Upper lobe of right lung (tissue), 1 donor: ENCODE results near the gene CSRP1. TPM values are rescaled to one million over a fixed set of nuclear protein-coding genes. Genes with fewer than 3 reads are reported as not detected.
A peak's percentile ranks its signal among the peaks of the same experiment; 100 is the strongest.

Experiments
- ATAC-seq: fragments of 200-7000 bp; cut with Tn5 transposase; one replicate; pipeline ENCODE4 v1.9.1; 2020; ENCODE audit warnings: mild to moderate bottlenecking, moderate library complexity
- DNase-seq: peaks from one replicate; pipeline ENCODE4 v3.0.0-alpha.2; 2020
- H3K27ac ChIP-seq: fragments of 200-600 bp; one replicate; pipeline ENCODE4 v1.8.0; 2022
- H3K27me3 ChIP-seq: fragments of 200-600 bp; one replicate; pipeline ENCODE4 v1.8.0; 2022; ENCODE audit warnings: mild to moderate bottlenecking
- H3K36me3 ChIP-seq: fragments of 200-600 bp; one replicate; pipeline ENCODE4 v1.8.0; 2022
- H3K4me1 ChIP-seq: fragments of 200-600 bp; one replicate; pipeline ENCODE4 v1.8.0; 2022
- H3K4me3 ChIP-seq: fragments of 200-600 bp; one replicate; pipeline ENCODE4 v1.8.0; 2022; ENCODE audit warnings: mild to moderate bottlenecking
- H3K9me3 ChIP-seq: fragments of 200-600 bp; one replicate; pipeline ENCODE4 v1.8.0; 2022
- intact Hi-C: fragments of 100-400 bp; cut with DNase I; formaldehyde crosslinking; loops from one replicate; pipeline ENCODE4 v1.11.0; 2022
- total RNA-seq: library from RNA; stranded (reverse); fragmentation: NEBNext Ultra II Directional; extraction: Animal tissue kit (Norgen Biotek cat#: 25700); gene quantifications from one replicate; pipeline ENCODE4 v1.2.1, GENCODE V29; 2021
- TF ChIP-seq, protein P1 (sequence below): fragments of 200-600 bp; IDR thresholded peaks from one replicate; pipeline ENCODE4 v1.8.0; 2022; ENCODE audit warnings: antibody characterized with exemption
- donor health status: DM: no; HTN: yes; CAD: no; lungs with severe emphysema.

Gene CSRP1
- total RNA-seq, 1 donor from 2014 or later = 280 TPM

DNA sequence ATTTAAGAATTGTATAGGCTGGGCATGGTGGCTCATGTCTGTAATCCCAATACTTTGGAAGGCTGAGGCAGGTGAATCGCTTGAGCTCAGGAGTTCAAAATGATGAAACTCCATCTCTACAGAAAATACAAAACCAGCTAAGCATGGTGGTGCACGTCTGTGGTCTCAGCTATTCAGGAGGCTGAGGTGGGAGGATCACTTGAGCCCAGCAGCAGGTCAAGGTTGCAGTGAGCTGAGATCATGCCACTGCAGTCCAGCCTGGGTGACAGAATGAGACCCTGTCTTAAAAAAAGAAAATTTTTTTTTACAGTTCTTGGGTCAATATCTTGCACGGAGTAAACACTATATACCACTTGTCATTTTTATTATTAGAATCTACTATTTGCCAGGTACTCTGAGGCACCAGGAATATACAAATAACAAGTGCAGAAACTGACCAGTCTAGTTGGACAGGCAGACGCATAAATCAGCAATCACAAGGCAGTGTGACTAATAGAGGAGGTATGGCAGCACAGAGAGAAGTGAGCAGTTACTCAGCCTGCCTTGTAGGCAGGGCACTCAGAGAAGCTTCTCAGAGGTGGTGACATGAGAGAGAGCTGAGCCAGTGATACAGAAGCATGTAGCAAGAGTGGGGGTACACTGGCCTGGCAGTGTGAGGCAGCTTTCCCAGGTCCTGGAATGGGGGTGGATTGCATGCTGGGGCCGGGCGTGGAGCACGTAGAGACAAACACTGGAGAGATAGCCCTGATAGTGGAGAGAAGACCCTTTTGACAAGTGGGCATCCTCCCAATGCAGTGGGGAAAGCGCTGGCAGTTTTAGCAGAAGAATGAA is 45.9 kb downstream of the CSRP1 start:
- Histone ChIP-seq H3K27ac (peak overlapping the region; percentile 76), H3K9me3 (no peaks in the 10 kb centered on the region), H3K4me3 (no peak overlapping the region), H3K27me3 (no peaks in the 10 kb centered on the region), H3K36me3 (peaks cover 14% of the 10 kb centered on the region), H3K4me1 (peaks cover 60% of the 10 kb centered on the region)
- intact Hi-C loops = no loop called here
- TF ChIP-seq, protein P1, sequence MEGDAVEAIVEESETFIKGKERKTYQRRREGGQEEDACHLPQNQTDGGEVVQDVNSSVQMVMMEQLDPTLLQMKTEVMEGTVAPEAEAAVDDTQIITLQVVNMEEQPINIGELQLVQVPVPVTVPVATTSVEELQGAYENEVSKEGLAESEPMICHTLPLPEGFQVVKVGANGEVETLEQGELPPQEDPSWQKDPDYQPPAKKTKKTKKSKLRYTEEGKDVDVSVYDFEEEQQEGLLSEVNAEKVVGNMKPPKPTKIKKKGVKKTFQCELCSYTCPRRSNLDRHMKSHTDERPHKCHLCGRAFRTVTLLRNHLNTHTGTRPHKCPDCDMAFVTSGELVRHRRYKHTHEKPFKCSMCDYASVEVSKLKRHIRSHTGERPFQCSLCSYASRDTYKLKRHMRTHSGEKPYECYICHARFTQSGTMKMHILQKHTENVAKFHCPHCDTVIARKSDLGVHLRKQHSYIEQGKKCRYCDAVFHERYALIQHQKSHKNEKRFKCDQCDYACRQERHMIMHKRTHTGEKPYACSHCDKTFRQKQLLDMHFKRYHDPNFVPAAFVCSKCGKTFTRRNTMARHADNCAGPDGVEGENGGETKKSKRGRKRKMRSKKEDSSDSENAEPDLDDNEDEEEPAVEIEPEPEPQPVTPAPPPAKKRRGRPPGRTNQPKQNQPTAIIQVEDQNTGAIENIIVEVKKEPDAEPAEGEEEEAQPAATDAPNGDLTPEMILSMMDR = no peak
- ATAC-seq (peak; percentile 78), DNase-seq (peak; percentile 62)

DNA sequence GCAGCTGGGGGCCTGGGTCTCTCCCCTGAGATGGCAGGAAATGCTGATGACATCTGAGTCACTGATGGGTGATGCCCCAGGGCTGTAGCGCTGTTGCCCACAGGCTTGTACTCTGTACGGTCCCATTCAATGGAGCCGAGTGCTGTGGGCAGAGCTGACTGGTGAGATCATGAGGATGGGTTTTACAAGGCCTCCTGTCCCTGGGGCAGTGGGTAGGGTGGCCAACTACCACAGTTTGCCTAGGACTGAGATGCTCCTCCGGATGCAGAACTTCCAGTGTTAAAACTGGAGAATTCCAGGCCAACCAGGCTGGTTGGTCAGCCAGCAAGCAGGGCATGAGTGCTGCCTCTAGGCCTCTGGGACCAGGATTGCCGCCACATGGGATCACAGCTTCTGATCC is 47.1 kb downstream of the CSRP1 start:
- TF ChIP-seq, protein P1 = no peak
- intact Hi-C loops = no loop called here
- Histone ChIP-seq H3K27ac (peak overlapping the region; percentile 76), H3K4me1 (peaks cover 64% of the 10 kb centered on the region), H3K9me3 (no peaks in the 10 kb centered on the region), H3K36me3 (peaks cover under 1% of the 10 kb centered on the region), H3K4me3 (no peak overlapping the region), H3K27me3 (no peaks in the 10 kb centered on the region)
- ATAC-seq = no peak
- DNase-seq = no peak

DNA sequence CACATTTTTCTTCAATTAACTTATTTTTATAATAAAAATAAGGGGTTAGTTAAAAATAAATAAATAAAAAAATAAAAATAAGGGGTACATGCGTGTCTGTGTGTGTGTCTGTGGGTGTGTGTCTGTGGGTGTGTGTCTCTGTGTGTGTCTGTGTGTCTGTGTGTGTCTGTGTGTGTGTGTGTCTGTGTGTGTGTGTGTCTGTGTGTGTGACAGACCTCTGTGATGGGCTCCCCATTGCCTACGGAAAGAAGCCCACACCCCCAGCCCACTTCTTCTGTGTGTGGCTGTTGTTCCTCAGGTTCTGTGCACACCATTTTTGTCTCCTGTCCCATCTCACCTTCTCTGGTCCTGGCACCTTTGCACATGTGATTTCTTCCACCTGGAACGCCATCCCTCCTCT is 47.9 kb downstream of the CSRP1 start:
- Histone ChIP-seq H3K9me3 (no peaks in the 10 kb centered on the region), H3K4me3 (no peak overlapping the region), H3K36me3 (no peaks in the 10 kb centered on the region), H3K4me1 (peaks cover 64% of the 10 kb centered on the region), H3K27me3 (no peaks in the 10 kb centered on the region), H3K27ac (no peak overlapping the region)
- DNase-seq (no peak), ATAC-seq (no peak)
- TF ChIP-seq, protein P1 = no peak
- intact Hi-C loops = no loop called here

DNA sequence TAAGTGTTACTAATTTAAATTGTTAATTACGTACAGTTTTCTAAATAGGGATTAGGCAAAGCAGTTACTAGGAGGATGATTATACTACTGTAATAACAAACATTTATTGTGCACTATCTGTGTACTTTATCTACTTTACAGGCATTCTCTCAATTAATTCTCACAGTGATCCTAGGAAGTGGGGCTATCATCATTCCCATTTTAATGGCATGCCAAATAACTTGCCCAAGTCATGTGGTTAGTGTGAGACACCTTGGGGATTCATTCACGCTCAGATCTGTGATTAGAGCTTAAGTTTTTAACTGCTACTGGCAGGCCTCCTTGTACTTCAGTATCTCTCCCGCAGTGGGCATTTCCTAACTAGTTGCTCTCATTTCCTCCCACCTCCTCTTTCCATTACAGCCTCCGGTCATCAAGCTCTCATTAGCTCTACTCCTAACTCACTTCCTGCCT is 49.4 kb downstream of the CSRP1 start:
- H3K4me3 ChIP-seq = no peak overlapping the region
- TF ChIP-seq, protein P1 = no peak
- H3K9me3 ChIP-seq = no peaks in the 10 kb centered on the region
- no peak for ATAC-seq
- DNase-seq = no peak
- no peaks in the 10 kb centered on the region for H3K27me3 ChIP-seq
- H3K27ac ChIP-seq = peak overlapping the region; percentile 81
- H3K36me3 ChIP-seq = no peaks in the 10 kb centered on the region
- peaks cover 56% of the 10 kb centered on the region for H3K4me1 ChIP-seq
- intact Hi-C loops = no loop called here

DNA sequence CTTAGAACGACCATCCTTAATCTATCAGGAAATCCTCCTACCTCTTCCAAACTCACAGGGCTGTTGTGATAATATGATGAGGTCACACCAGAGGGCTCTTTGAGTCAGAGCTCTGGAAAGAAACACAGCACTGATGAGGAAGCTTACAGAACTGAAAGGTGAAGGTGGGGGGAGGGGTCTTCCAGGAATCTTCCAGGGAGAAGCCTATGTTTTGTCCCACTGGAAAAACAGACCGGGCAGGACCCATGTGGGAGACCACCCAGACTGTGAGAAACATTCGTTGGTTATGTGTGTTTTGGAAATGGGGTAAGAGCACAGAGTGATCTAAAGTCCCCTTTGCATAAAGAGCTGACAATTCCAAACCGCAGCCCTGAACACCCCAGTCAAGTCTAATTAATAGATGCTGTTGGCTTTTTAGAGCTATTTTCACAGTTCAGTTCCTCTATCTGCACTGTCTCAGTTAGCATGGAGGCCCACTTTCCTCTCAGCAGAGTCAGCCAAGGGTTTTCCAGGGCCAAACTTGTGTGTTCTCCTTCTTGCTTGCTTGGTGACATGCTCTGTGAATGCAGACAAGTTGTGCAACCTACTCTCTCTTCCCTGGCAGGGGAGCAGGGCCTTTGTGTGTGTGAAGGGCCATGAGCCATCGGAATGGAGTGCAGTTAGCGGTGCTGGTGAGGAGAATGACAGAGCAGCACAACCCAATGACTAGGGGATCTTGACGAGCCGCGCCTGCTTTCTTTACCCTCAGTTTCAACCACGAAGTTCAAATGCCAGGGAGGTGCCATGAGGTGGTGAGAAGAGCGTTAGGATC is 50.2 kb downstream of the CSRP1 start:
- H3K36me3 ChIP-seq = no peaks in the 10 kb centered on the region
- H3K27me3 ChIP-seq = no peaks in the 10 kb centered on the region
- H3K9me3 ChIP-seq = no peaks in the 10 kb centered on the region
- DNase-seq = peak; percentile 76
- peak; percentile 75 for ATAC-seq
- TF ChIP-seq, protein P1 = no peak
- no peak overlapping the region for H3K4me3 ChIP-seq
- H3K27ac ChIP-seq = peak overlapping the region; percentile 81
- peaks cover 49% of the 10 kb centered on the region for H3K4me1 ChIP-seq
- intact Hi-C loops = no loop called here
